Stomach smooth muscle (tissue), 2 donors: ENCODE results near the gene EPM2A.

Source experiments
- H3K27ac ChIP-seq: one replicate; pipeline ENCODE4 v1.7.0; 2013; ENCODE audit warnings: mild to moderate bottlenecking, low read length, inconsistent platforms
- H3K27me3 ChIP-seq, 2 donors: one replicate each; pipeline ENCODE4 v1.7.0; 2013; ENCODE audit warnings: low read length in 2 of 2; ENCODE audit not compliant: insufficient read depth in 2 of 2, control insufficient read depth in 1 of 2
- H3K36me3 ChIP-seq, 2 donors: one replicate each; pipeline ENCODE4 v1.7.0; 2013; ENCODE audit warnings: low read length in 2 of 2; ENCODE audit not compliant: control insufficient read depth in 2 of 2, insufficient read depth in 2 of 2
- H3K4me1 ChIP-seq: one replicate; pipeline ENCODE4 v1.7.0; 2013; ENCODE audit warnings: low read length; ENCODE audit not compliant: control insufficient read depth, insufficient read depth
- H3K4me3 ChIP-seq, 2 donors: one replicate each; pipeline ENCODE4 v1.7.0; 2013; ENCODE audit warnings: low read length in 2 of 2
- H3K9ac ChIP-seq, 2 donors: one replicate each; pipeline ENCODE4 v1.7.0; 2013; ENCODE audit warnings: low read length in 2 of 2, mild to moderate bottlenecking in 1 of 2
- H3K9me3 ChIP-seq, 2 donors: one replicate each; pipeline ENCODE4 v1.7.0; 2013; ENCODE audit warnings: low read length in 2 of 2; ENCODE audit not compliant: control insufficient read depth in 2 of 2
- donor health status: healthy.
- donor health status: Pancreatic carcinoma.

Gene EPM2A

GRCh38 chr6:145735356-145736165, at the start of gene EPM2A:
Gene EPM2A, minus strand, starts transcription at chr6:145735520. Its CDS starts 22 bp downstream, at chr6:145735498.
- Histone ChIP-seq H3K27me3 (no peaks in the 10 kb centered on the region), H3K4me1 (peaks cover 10% of the 10 kb centered on the region), H3K4me3 (peak within 1 kb of the TSS; percentile 84 to 86), H3K27ac (peak within 1 kb of the TSS; percentile 96), H3K9ac (peak within 1 kb of the TSS; percentile 90 to 96), H3K36me3 (no peaks in the 10 kb centered on the region), H3K9me3 (no peaks in the 10 kb centered on the region)

- H3K4me3 ChIP-seq: no peak overlapping the region
- no peaks in the 10 kb centered on the region for H3K9me3 ChIP-seq
- H3K4me1 ChIP-seq: peaks cover 3% of the 10 kb centered on the region
- no peaks in the 10 kb centered on the region for H3K27me3 ChIP-seq
- H3K36me3 ChIP-seq: peaks cover 7% of the 10 kb centered on the region in 2 donors
- H3K9ac ChIP-seq: no peak overlapping the region
- no peak overlapping the region for H3K27ac ChIP-seq
Measured at GRCh38 chr6:145784683-145785082, 49.4 kb upstream of the EPM2A start.

- Histone ChIP-seq H3K9ac (no peak overlapping the region), H3K4me1 (peaks cover 3% of the 10 kb centered on the region), H3K27ac (no peak overlapping the region), H3K4me3 (no peak overlapping the region), H3K36me3 (peaks cover 7% of the 10 kb centered on the region in 2 donors), H3K9me3 (no peaks in the 10 kb centered on the region), H3K27me3 (no peaks in the 10 kb centered on the region)
Measured at GRCh38 chr6:145783796-145784195, 48.5 kb upstream of the EPM2A start.

DNA sequence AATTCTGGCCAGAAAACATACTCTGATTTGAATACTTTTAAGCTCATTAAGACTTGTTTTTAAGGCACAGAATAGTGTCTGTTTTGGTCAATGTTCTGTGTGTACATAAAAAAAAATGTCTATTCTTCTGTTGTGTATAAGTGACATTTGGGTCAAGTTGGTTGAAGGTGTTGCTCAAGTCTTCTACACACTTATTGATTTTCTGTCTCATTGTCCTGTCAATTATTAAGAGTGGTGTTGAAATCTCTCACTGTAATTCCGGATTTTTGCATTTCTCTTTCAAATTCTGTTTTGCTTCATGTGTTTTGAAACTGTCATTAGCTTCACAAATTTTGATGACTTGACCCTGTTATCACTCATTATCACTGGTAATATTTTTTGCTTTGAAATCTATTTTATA, 37.5 kb upstream of the EPM2A start:
- Histone ChIP-seq H3K27ac (no peak overlapping the region), H3K4me1 (no peaks in the 10 kb centered on the region)

DNA sequence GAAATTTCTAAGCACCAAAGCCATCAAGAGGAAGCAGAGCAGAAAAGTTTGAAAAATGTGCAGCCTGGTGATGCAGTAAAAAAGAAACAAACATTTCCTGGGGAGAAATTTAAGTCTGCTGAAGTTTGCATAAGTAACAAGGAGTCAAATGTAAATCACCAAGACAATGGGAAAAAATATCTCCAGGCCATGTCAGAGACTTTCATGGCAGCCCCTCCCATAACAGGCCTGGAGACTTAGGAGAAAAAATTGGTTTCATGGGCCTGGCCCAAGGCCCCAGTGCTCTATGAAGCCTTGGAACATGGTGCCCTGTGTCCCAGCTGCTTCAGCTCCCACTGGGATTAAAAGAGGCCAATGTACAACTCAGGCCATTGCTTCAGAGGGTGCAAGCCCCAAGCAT, 30.1 kb upstream of the EPM2A start:
- no peak overlapping the region for H3K27ac ChIP-seq
- no peaks in the 10 kb centered on the region for H3K36me3 ChIP-seq
- H3K27me3 ChIP-seq: no peaks in the 10 kb centered on the region
- no peak overlapping the region for H3K4me3 ChIP-seq
- H3K9me3 ChIP-seq: no peaks in the 10 kb centered on the region
- no peak overlapping the region for H3K9ac ChIP-seq
- H3K4me1 ChIP-seq: no peaks in the 10 kb centered on the region

More for the DNA sequence above, 37.5 kb upstream of the EPM2A start:
- H3K36me3 ChIP-seq: no peaks in the 10 kb centered on the region
- H3K9ac ChIP-seq: no peak overlapping the region
- no peaks in the 10 kb centered on the region for H3K9me3 ChIP-seq
- H3K4me3 ChIP-seq: no peak overlapping the region
- no peaks in the 10 kb centered on the region for H3K27me3 ChIP-seq

GRCh38 chr6:145763742-145764141, 28.4 kb upstream of the EPM2A start:
- H3K27me3 ChIP-seq: no peaks in the 10 kb centered on the region
- no peaks in the 10 kb centered on the region for H3K4me1 ChIP-seq
- H3K4me3 ChIP-seq: no peak overlapping the region
- no peak overlapping the region for H3K27ac ChIP-seq
- H3K36me3 ChIP-seq: no peaks in the 10 kb centered on the region
- H3K9ac ChIP-seq: no peak overlapping the region
- no peaks in the 10 kb centered on the region for H3K9me3 ChIP-seq

GRCh38 chr6:145761584-145761983, 26.3 kb upstream of the EPM2A start:
- H3K9ac ChIP-seq: no peak overlapping the region
- no peaks in the 10 kb centered on the region for H3K36me3 ChIP-seq
- H3K4me1 ChIP-seq: no peaks in the 10 kb centered on the region
- no peak overlapping the region for H3K4me3 ChIP-seq
- H3K9me3 ChIP-seq: no peaks in the 10 kb centered on the region
- H3K27me3 ChIP-seq: no peaks in the 10 kb centered on the region
- no peak overlapping the region for H3K27ac ChIP-seq

GRCh38 chr6:145758113-145758512, 22.8 kb upstream of the EPM2A start:
- Histone ChIP-seq H3K9ac (no peak overlapping the region), H3K4me1 (no peaks in the 10 kb centered on the region), H3K9me3 (no peaks in the 10 kb centered on the region), H3K27me3 (no peaks in the 10 kb centered on the region), H3K27ac (no peak overlapping the region), H3K36me3 (no peaks in the 10 kb centered on the region), H3K4me3 (no peak overlapping the region)

- Histone ChIP-seq H3K36me3 (no peaks in the 10 kb centered on the region), H3K4me3 (no peak overlapping the region), H3K27me3 (no peaks in the 10 kb centered on the region), H3K4me1 (no peaks in the 10 kb centered on the region), H3K9me3 (no peaks in the 10 kb centered on the region), H3K27ac (no peak overlapping the region), H3K9ac (no peak overlapping the region)
Measured at GRCh38 chr6:145756170-145756662, 20.9 kb upstream of the EPM2A start.

- Histone ChIP-seq H3K27ac (no peak overlapping the region), H3K4me3 (no peak overlapping the region), H3K27me3 (no peaks in the 10 kb centered on the region), H3K36me3 (no peaks in the 10 kb centered on the region), H3K9me3 (no peaks in the 10 kb centered on the region), H3K4me1 (no peaks in the 10 kb centered on the region), H3K9ac (no peak overlapping the region)
Measured at GRCh38 chr6:145755682-145756081, 20.4 kb upstream of the EPM2A start.

- Histone ChIP-seq H3K27ac (no peak overlapping the region), H3K36me3 (no peaks in the 10 kb centered on the region), H3K9me3 (no peaks in the 10 kb centered on the region), H3K4me3 (no peak overlapping the region), H3K4me1 (no peaks in the 10 kb centered on the region), H3K9ac (no peak overlapping the region), H3K27me3 (no peaks in the 10 kb centered on the region)
Measured at GRCh38 chr6:145752638-145753037, 17.3 kb upstream of the EPM2A start.
